ENCODE results near the gene ARHGEF7. TPM values are rescaled to one million over a fixed set of nuclear protein-coding genes. Genes with fewer than 3 reads are reported as not detected.

Gene ARHGEF7
- total RNA-seq, 3 donors from 2014 or later: 55.3 to 82.5 (median 62.6) TPM

DNA sequence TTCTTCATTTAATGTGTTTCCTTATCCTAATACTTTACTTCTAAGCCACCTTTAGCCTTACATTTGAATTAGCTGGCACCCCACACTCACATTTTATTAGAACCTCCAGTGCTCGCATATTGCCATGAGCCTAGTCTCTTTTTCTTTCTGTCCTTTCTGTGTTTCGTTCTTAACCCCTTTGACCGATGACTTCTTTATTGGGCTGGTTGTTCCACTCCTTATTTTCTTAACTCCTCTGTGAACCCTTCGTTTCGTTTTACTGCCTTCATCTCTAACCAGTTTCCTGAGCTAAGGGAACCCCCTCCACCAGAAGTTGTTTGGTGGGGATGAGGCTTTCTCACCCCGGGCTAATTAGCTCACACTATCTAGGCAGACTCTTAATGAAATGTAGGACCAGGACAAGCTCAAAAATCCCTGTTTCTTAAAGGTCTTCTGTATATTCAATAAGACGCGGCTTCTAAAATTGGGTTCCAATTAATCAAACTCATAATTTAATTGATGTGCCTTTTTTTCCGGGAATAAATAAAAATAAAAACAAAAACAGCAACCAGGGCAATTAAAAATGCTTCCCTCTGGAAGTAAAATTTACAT is 19.1 kb upstream of the ARHGEF7 start:
- ATAC-seq (no peak), DNase-seq (no peak)
- Histone ChIP-seq H3K4me3 (no peak overlapping the region), H3K4me1 (ENCODE audit: low read depth) (no peaks in the 10 kb centered on the region), H3K9me3 (no peaks in the 10 kb centered on the region), H3K36me3 (ENCODE audit: low read depth) (no peaks in the 10 kb centered on the region)
- TF ChIP-seq, protein P1, sequence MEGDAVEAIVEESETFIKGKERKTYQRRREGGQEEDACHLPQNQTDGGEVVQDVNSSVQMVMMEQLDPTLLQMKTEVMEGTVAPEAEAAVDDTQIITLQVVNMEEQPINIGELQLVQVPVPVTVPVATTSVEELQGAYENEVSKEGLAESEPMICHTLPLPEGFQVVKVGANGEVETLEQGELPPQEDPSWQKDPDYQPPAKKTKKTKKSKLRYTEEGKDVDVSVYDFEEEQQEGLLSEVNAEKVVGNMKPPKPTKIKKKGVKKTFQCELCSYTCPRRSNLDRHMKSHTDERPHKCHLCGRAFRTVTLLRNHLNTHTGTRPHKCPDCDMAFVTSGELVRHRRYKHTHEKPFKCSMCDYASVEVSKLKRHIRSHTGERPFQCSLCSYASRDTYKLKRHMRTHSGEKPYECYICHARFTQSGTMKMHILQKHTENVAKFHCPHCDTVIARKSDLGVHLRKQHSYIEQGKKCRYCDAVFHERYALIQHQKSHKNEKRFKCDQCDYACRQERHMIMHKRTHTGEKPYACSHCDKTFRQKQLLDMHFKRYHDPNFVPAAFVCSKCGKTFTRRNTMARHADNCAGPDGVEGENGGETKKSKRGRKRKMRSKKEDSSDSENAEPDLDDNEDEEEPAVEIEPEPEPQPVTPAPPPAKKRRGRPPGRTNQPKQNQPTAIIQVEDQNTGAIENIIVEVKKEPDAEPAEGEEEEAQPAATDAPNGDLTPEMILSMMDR (IDR thresholded peaks at IDR 0.05): no peak
- intact Hi-C loops (cut with DNase I, micrococcal nuclease): no loop called here

DNA sequence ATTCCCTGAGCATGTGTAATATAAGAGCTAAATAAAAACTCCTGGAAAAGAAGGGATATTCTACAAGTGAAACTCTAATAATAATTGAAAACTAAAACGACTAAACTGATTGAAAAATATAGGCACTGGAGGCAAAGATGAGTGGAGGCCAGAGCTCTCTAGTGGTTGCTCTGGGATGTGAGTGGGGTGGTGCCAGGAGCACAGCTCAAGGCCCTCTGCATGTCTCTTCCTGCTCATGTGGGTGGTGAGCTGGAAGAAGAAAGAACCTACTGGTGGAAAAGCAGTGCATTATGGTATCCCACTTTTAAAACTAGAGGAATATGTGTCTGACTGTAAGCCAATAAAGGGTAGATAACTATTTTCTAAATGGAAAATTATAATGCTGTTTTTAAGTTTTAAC is 15.8 kb upstream of the ARHGEF7 start:
- Histone ChIP-seq H3K4me1 (ENCODE audit: low read depth) (no peaks in the 10 kb centered on the region), H3K4me3 (no peak overlapping the region), H3K36me3 (ENCODE audit: low read depth) (no peaks in the 10 kb centered on the region), H3K9me3 (no peaks in the 10 kb centered on the region)
- intact Hi-C loops (cut with DNase I, micrococcal nuclease): no loop called here
- TF ChIP-seq, protein P1 (IDR thresholded peaks at IDR 0.05): no peak
- no peak for DNase-seq
- ATAC-seq: no peak

DNA sequence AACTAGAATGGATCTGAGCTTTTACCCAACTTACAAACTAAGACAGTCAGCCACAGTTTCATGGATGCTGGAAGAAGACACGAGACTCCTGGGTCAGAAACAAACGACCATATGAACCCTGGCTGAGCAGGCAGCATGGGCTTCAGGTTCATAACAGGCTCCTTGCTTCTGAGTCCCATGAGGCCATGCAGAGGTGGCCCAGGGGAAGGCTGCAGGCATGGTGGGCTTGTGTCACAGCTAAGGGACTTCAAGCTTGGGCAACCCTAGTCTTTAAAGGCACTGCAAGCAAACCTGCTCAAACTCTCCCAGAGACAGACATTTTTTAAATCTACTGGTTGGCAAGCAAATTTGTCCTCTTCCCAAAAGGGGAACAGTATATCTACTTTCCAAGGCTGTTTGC is 5.1 kb upstream of the ARHGEF7 start:
- ATAC-seq: no peak
- TF ChIP-seq, protein P1 (IDR thresholded peaks at IDR 0.05): no peak
- intact Hi-C loops (cut with DNase I, micrococcal nuclease): no loop called here

DNA sequence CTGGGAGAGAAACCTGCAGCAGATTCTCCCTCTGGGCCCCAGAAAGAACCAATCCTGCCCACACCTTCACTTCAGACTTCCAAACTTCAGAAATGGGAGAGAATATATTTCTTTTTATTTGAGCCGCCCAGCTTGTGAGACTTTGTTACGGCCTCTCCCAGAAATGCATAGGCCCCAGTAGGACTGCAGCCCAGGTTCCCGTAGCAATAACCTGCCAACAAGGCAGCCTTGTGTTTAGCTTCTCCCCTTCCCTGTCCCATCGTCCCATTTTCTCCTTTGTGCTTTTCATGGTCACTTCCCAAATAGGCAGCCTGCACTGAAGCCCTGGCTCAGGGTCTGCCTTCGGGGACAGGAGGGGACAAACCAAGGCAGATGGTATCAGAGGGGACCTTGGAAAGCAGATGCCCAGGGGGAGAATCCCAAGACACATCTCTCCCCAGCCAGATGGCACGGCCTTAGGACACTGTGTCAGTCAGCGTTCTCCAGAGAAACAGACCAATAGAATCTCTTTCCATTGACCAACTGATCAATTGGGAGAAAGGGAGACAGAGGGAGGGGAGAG is 3.7 kb upstream of the ARHGEF7 start:
- DNase-seq: no peak
- no peak for ATAC-seq
- intact Hi-C loops (cut with DNase I, micrococcal nuclease): no loop called here
- peaks cover 4% of the 10 kb centered on the region for H3K4me1 ChIP-seq (ENCODE audit: low read depth)
- H3K36me3 ChIP-seq (ENCODE audit: low read depth): no peaks in the 10 kb centered on the region
- H3K4me3 ChIP-seq: no peak overlapping the region
- TF ChIP-seq, protein P1 (IDR thresholded peaks at IDR 0.05): no peak
- H3K9me3 ChIP-seq: no peaks in the 10 kb centered on the region

More for the DNA sequence above, 5.1 kb upstream of the ARHGEF7 start:
- Histone ChIP-seq H3K4me1 (ENCODE audit: low read depth) (no peaks in the 10 kb centered on the region), H3K36me3 (ENCODE audit: low read depth) (no peaks in the 10 kb centered on the region), H3K4me3 (no peak overlapping the region), H3K9me3 (no peaks in the 10 kb centered on the region)
- DNase-seq: no peak

DNA sequence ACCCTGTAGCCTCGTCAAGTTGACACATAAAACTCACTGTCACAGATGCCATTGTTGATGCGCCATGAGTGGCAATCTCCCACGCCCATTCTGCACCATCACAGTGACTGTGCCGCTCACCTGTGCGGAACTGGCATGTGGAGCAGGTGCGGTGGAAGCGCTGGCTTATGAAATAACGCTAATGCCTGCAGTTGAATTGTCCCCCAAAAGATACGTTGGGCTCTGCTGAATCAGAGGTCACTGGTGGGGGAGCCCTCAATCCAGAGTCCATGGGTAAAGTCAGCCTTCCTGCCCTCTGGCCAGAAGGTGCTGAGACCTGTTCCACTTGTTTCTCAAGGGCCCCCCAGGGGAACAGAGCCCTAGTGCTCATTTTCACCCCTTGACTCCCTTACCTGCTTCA is 2.9 kb upstream of the ARHGEF7 start:
- TF ChIP-seq, protein P1 (IDR thresholded peaks at IDR 0.05): no peak
- H3K36me3 ChIP-seq (ENCODE audit: low read depth): no peaks in the 10 kb centered on the region
- DNase-seq (no peak), ATAC-seq (no peak)
- H3K4me1 ChIP-seq (ENCODE audit: low read depth): peaks cover 4% of the 10 kb centered on the region
- no peaks in the 10 kb centered on the region for H3K9me3 ChIP-seq
- intact Hi-C loops (cut with DNase I, micrococcal nuclease): no loop called here
- H3K4me3 ChIP-seq: no peak overlapping the region

All from mucosa of descending colon (tissue), 3 donors.